ENCODE results near the gene FGA.

DNA sequence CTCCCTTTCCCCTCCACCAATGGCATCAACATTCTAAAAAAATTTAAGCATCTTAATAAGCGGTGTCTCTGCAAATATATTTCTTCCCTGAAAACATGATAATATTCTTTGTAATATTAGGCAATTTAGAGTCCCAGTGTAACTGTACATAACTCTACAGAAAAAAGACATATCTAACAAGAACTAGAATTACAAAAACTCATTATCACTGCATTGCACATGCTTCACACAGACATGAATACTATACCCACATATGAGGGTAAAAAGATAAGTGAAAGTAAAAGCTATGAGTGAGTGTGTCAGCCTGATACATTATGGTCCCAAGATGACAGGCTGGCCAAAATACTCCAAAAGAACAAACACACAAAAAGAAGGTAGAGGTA, 30.1 kb downstream of the FGA start:
- TF ChIP-seq, protein P1, sequence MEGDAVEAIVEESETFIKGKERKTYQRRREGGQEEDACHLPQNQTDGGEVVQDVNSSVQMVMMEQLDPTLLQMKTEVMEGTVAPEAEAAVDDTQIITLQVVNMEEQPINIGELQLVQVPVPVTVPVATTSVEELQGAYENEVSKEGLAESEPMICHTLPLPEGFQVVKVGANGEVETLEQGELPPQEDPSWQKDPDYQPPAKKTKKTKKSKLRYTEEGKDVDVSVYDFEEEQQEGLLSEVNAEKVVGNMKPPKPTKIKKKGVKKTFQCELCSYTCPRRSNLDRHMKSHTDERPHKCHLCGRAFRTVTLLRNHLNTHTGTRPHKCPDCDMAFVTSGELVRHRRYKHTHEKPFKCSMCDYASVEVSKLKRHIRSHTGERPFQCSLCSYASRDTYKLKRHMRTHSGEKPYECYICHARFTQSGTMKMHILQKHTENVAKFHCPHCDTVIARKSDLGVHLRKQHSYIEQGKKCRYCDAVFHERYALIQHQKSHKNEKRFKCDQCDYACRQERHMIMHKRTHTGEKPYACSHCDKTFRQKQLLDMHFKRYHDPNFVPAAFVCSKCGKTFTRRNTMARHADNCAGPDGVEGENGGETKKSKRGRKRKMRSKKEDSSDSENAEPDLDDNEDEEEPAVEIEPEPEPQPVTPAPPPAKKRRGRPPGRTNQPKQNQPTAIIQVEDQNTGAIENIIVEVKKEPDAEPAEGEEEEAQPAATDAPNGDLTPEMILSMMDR (IDR thresholded peaks at IDR 0.05 in 2 of 3, conservative IDR thresholded peaks at IDR 0.05 in 1 of 3; ENCODE audit: control insufficient read depth in 2 of 3, extremely low read depth in 1 of 3, insufficient read depth in 1 of 3, low read depth in 3 of 3, low read length in 3 of 3): no peak
- TF ChIP-seq KAT2A (conservative IDR thresholded peaks at IDR 0.05; ENCODE audit: control insufficient read depth, low read depth, low read length) (no peak), BHLHE40 (IDR thresholded peaks at IDR 0.05; ENCODE audit: borderline replicate concordance in 1 of 2, low read depth in 2 of 2, low read length in 1 of 2) (no peak), POLR2A (IDR thresholded peaks at IDR 0.05; ENCODE audit: low read depth, low read length) (no peak), CEBPB (IDR thresholded peaks at IDR 0.05; ENCODE audit: borderline replicate concordance in 1 of 2, low read depth in 2 of 2, low read length in 2 of 2) (no peak), SIN3A (IDR thresholded peaks at IDR 0.05; ENCODE audit: low read depth, low read length) (no peak), SP1 (IDR thresholded peaks at IDR 0.05; ENCODE audit: low read depth, low read length) (no peak), EZH2 (IDR thresholded peaks at IDR 0.05; ENCODE audit: borderline replicate concordance, control insufficient read depth, low read depth, low read length) (no peak), CREB1 (IDR thresholded peaks at IDR 0.05; ENCODE audit: low read depth) (no peak)
- TF ChIP-seq, protein P2, sequence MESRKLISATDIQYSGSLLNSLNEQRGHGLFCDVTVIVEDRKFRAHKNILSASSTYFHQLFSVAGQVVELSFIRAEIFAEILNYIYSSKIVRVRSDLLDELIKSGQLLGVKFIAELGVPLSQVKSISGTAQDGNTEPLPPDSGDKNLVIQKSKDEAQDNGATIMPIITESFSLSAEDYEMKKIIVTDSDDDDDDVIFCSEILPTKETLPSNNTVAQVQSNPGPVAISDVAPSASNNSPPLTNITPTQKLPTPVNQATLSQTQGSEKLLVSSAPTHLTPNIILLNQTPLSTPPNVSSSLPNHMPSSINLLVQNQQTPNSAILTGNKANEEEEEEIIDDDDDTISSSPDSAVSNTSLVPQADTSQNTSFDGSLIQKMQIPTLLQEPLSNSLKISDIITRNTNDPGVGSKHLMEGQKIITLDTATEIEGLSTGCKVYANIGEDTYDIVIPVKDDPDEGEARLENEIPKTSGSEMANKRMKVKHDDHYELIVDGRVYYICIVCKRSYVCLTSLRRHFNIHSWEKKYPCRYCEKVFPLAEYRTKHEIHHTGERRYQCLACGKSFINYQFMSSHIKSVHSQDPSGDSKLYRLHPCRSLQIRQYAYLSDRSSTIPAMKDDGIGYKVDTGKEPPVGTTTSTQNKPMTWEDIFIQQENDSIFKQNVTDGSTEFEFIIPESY (IDR thresholded peaks at IDR 0.05): no peak
- TF ChIP-seq, protein P3, sequence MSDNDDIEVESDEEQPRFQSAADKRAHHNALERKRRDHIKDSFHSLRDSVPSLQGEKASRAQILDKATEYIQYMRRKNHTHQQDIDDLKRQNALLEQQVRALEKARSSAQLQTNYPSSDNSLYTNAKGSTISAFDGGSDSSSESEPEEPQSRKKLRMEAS (IDR thresholded peaks at IDR 0.05; ENCODE audit: low read depth, low read length): no peak
- TF ChIP-seq, protein P4, sequence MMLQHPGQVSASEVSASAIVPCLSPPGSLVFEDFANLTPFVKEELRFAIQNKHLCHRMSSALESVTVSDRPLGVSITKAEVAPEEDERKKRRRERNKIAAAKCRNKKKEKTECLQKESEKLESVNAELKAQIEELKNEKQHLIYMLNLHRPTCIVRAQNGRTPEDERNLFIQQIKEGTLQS (IDR thresholded peaks at IDR 0.05; ENCODE audit: borderline replicate concordance, extremely low read depth, low read depth, low read length): no peak
- TF ChIP-seq, protein P5, sequence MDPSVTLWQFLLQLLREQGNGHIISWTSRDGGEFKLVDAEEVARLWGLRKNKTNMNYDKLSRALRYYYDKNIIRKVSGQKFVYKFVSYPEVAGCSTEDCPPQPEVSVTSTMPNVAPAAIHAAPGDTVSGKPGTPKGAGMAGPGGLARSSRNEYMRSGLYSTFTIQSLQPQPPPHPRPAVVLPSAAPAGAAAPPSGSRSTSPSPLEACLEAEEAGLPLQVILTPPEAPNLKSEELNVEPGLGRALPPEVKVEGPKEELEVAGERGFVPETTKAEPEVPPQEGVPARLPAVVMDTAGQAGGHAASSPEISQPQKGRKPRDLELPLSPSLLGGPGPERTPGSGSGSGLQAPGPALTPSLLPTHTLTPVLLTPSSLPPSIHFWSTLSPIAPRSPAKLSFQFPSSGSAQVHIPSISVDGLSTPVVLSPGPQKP (IDR thresholded peaks at IDR 0.05; ENCODE audit: low read depth, low read length): no peak

All from GM12878 (cell line).